RCC 7860 (cell line): ENCODE results near the gene KLHL29.

ENCODE experiments used
- DNase-seq: peaks from one replicate; pipeline ENCODE4 v3.0.0-alpha.2; 2015; ENCODE audit warnings: low spot score
- FAIRE-seq: peaks from 2 replicates; lab custom pipeline; 2012; peaks lifted over from hg19 to GRCh38; lab: Jason Lieb, UNC

The KLHL29 gene

DNA sequence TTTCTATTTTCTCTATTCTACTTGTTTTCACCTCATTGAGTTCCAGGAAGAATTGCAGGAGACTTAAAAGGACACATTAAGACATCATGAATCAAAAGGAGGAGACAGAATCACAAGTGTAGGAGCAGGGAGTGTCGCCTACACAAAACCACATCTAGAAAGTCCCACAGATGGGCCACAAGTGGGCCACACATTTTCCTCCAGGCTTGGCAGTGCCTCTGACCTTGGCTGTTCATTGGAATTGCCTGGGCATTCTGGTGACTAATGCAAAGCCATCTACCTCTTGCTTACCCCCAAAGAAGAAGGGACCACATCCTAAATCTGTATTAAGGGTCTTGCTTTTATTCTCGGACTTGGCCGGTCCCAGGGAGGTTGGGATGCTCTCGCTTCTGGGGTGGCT lies 103.6 kb downstream of the KLHL29 start:
- DNase-seq (no peak), FAIRE-seq (no peak)

DNA sequence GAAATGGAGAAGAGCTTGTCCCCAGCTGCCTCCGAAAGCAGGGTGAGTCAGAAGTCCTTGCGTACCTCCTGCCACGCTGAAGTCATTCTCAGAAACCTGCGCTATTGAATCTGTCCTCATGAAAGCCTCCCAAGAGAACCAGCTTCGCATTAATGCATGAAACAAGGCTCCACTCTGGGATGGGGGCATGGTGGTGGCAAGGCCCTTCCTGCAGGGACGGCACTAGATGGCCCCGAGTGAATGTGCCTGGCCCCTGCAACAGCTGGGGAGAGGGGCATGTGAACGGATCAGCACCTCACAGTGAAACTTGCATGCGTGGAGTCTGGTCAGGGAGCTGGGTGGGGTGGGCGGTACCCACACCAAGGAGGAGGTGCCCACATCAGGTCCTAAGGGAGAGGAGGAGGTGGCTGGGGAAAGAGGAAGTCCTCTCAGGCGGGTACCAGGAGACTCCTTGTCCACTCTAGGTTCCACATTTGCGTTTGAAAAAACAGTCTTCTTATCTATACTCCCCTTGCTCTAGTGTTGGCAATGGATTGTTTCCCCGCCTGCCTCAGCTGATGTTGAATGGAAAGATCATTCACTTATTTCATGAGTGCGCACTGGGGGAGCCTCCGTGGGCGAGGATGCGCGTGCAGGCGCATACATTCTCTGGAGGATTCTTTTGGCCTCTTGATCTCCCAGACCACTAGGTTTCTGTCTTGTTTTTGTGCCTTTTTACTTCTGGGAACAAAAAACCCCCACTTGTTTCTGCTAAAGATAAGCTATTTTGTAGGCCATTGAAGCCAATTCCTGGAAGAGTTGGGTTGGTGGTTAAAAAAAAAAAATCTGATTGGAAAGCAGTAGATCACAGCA lies 104.7 kb downstream of the KLHL29 start:
- DNase-seq (no peak), FAIRE-seq (no peak)

DNA sequence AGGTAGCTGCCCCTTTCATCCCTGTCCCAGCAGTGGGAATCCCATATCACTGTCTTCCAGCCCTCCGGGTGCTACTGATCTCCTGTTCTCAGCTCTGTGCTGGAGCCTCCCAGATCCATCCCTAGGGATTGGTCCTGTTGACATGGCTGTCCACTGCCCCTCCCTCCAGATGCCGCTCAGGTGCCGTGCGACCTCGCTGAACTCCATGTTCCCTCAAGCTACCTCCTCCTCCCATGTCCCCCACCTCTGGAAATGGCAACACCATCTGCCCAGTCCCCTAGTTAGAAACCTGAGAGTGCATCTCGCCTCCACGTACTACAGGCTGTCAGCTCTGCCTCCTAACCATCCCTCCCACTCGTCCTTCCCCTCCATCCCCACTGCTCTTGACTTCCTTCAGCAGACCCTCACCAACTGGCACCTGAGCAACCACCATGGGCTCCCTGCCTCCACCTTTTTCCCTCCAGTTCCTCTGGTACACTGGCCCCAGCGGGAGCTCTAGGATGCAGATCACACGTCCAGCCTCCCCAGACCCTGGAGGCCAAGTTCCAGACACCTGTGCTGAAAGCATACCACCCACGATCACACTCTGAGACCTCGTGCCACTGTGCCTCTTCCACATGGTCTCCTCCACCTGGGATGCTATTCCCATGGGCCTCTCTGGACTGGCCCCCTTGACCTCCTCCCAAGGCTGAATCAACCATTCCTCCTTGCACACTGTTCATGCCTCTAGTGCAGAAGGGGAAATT lies 106.8 kb downstream of the KLHL29 start:
- DNase-seq (no peak), FAIRE-seq (no peak)

DNA sequence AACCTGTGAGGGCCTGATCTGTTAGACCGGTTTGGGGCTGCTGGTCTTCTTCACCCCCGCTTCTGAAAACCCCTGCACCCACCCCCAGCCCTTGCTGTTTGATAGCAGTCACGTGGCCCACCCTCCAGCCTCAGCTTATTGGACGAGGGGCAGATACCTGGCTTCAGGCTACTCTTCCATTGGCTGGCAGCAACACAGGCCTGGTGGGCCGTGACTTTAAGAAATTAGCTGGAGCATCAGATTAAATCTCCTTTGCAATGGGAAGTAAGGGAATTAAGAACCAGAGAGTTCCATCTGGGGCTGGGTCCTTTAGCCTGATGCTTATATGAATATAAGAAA lies 107.3 kb downstream of the KLHL29 start:
- FAIRE-seq, result no peak
- DNase-seq, result no peak

DNA sequence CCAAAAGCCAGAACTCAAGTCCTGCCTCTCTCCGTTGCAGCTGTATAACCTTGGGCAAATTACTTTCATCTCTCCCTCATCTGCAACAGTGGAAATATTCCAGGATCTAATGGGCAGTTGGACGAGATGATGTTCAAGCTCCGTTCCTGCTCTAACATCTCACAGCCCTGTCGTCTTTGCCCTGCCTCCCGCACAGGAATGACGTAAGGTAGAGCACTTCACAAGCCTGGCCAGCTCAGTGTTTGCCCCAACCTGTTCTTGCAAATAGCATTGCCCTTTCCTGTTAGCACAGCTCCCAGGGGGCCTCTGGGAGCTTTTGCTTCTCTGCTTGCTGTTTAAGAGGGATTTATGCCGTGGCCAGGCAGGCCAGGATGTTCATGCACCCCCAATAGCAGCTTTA lies 107.9 kb downstream of the KLHL29 start:
- DNase-seq, result no peak
- no peak for FAIRE-seq

DNA sequence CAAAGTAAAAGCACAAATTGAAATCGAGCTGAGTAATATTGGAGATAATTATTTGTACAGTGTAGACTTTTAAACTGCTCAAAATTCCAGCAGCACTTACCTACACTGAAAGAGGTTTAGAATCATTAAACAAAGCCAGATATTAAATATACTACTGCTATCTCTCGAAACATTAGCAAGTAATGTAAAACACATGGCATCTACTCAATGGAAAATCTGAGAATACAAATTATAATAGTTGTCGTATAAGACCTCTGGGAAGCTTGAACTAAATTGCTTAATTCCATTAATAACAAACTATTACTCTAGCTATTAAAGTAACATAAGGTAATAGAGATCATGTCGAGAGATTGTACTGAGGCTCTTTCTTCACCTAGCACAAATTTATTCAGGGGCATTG lies 108.9 kb downstream of the KLHL29 start:
- no peak for DNase-seq
- FAIRE-seq, result no peak

DNA sequence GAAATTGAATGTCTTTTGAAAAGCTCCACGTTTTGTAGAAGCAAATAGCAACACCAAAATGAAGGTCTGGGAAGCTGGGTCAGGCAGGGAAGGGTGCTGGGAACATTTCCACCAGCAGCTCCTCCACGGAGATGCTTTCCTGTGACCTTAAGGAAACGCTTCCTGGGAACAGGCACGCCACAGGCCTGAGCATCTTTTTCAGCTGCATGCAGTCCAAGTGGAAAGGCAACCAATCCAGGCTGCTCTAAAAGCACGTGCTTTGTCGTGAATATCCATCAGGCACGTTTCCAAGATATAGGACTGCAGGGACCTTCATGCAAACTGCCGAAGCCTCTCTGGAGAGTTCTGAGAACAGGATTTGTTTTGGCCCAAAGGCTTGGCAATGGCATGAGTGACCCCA lies 109.3 kb downstream of the KLHL29 start:
- no peak for FAIRE-seq
- DNase-seq, result no peak

DNA sequence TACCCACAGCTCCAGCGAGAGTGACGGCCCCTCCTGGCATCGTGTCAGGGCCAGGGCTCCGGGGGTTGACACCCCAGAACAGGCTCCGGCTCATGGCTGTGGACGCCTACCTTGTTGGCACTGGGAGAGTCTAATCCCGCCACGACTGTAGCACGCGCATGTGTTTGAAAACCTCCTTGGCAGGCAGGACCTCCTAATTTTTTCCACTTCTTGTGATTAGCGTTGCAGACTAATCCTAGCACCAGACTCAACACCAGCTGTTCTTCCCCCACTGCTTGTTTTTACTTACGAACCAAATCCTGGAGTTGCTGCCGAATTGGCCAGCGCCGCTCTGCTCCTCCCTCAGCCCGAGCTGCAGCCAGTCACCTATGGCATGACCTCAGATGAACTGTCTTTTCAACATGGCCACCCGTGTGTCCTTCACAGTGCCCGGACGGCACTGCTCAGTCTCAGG lies 110.7 kb downstream of the KLHL29 start:
- DNase-seq (no peak), FAIRE-seq (no peak)

DNA sequence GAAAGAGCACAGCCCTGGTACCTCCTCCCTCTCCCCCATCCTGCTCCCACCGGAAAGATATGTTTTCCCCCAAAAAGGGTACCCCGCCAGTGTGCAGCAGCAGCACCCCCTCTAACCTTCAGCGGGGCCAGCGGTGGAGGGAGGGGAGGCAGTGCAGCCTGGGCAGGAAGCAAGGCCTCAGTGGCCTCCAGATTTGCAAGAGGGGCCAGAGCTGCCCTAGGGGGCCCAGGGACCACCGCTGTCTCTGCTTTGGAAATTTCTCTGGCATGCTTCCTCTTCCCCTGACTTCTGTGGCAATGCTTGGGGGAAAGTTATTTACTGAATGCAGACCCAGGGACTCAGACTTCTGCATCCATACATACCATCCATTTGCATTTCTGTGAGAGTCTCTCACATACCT lies 111.5 kb downstream of the KLHL29 start:
- FAIRE-seq, result no peak
- no peak for DNase-seq

DNA sequence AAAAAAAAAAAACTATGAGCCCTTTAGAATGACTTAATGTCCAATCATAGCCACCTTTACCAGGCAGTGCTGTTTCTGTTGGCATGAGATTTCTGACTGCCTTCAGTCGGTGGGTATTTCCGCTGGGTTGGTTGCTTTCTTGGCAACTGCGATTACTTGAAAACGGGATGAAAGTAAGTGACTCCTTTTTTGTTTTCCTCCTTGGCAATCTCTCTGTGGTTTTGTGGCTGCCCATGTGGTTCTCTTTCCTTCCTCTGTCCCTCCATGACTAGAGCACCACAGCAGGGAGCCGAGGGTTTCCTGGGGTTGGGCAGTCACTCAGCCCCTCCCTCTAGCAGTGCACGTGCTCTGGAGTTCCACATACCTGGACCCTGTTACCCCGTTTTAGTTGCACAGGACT lies 112.1 kb downstream of the KLHL29 start:
- FAIRE-seq (peak; percentile 94), DNase-seq (peak; percentile 87)

DNA sequence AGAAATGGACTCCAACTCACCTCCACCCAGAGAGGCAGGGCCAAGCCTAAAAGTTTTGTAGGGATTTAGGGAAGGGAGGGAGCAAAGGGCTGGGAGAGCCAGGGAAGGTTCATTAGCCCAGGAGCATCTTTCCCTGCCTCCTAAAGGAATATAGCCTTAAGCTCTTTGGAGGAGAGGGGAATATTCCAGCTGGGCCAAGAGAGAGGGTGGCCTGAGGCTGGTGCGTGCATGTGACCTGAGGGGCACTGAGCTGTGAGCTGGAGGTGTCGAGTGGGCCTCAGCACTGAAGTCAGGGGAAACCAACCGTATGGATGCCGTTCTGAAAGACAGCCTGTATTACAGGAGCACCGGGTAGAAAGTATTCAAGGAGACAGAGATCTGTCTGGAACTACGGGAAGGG lies 112.6 kb downstream of the KLHL29 start:
- no peak for DNase-seq
- no peak for FAIRE-seq

DNA sequence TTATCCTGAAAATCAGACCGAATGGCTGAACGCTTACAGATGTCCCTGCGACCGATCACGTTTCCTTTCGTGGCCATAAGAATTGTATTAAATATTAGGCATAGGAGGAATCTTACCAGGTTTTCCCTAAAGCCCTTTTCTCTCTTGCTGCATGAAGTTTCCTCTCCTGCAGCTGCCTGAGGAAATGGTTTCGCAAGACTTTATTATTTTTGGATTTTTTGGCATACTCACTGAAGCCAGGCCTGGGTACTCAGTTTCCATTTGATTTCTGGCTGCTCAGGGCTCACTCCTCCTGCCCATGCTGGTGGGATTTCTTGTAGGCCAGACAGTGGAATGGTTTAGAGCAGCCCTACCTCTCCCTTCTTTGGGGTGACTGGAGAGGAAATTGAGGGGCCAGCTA lies 114.0 kb downstream of the KLHL29 start:
- DNase-seq, result no peak
- FAIRE-seq, result no peak

DNA sequence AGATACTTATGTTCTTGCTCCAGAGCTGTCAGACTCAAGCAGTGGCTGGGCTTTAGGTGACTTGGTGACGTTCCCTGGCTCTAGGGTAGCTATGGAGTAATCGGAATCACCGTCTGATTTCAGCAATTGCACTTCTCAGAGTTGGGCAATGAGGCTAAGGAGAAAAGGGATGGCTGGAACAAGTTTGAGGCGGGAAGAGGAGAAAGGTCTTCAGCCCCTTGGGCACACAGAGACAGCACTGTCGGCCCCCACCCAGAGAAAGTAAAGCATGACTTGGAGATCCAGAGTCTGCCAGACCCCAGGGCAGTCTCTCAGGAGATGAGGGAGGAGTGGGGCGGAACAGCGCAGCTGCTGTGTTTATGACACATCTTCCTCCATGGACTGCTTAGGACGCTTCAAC lies 114.5 kb downstream of the KLHL29 start:
- FAIRE-seq, result no peak
- DNase-seq, result no peak

DNA sequence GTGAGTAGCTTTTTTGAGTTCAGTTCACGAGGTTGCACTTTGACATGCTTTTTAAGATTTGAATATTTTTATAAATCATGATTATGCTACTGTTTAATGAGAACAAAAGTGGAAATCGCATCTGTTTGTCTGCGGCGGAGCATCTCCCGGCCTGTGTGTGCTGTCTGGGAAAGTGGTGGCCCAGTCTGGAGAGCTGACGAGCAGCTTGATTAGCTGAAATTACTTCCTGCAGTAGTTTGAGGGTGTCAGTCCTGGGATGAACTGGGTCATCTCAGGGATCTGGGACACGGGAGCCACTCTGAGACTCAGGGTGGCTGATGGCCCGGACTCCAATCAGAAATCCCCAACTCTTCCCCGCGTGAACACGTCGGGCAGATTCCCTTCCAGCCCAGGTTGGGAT lies 115.9 kb downstream of the KLHL29 start:
- DNase-seq (no peak), FAIRE-seq (no peak)

DNA sequence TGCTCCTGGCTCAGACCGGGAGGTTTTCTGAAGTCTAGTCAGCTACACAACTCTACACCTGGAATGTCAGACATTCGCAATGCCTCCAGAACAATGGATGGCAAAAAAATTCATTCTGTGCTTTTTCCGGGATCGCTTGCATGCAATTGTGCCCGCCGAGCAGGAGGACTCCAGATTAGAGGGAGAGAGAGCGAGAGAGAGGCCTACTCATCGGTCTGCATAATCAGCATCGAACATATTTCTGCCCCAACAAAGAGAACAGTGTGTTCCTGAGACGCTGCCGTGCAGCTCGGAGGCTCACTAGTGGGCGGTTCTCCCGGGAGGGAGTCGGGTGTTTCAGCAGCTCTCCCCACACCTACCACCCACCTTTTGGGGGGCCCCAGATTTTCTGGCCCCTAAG lies 117.1 kb downstream of the KLHL29 start:
- no peak for FAIRE-seq
- no peak for DNase-seq

DNA sequence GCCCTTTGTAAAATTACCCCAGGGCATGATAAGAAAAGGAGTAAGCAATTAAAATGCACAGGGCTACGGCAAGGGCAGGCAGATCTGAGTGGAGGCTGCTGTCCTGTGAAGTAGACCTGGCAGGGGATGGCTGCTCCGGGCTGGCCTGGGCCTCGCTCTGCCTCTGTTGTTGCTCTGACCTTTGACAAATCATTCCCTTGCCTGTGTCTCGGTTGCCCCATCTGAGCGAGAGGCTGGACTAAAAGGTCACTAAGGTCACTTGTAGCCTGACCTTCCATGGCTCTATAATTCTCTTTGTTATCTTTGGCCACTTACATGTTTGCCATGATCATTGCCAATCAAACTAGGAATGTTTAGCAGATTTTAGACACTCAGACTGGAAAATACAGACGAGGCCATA lies 118.1 kb downstream of the KLHL29 start:
- no peak for FAIRE-seq

DNA sequence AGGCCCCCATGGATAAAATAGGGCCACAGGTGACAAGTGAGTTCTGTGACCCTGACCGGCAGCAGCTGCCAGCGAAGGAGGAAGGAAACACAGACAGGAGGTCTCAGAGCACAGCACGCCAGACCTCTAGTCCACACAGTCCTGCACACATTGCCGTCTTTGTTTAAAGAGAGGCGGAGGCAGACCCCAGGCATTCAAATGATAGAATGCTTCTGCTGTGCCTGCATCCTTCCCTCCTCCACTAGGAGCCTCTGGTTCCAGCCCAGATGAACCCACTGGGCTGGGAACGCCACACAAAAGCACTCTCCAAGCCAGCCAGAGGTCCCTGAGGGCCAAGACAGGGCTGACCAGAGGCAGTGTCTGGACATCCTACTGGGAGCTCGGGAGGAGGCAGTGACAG lies 118.7 kb downstream of the KLHL29 start:
- DNase-seq (no peak), FAIRE-seq (no peak)

More for the DNA sequence above, 118.1 kb downstream of the KLHL29 start:
- DNase-seq, result no peak

DNA sequence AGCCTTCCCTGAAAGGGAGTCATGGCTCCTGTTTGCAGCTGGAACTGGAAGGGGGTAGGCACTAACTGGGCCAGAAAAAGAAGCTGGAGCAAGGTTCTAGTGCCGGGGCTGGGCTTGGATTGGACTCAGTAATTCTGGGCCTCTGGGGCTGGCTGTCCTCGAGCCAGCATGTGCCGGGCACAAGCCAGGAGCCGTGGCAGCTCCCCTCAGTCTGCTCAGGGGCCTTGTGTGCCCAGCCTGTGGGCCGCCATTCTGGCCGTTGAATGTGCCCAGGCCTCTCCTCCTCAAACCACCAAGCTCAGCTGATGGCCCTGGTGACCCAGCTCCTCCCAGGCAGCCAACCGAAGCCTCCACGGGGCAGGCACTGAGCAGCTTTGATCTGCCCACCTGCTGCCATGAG lies 119.6 kb downstream of the KLHL29 start:
- FAIRE-seq (no peak), DNase-seq (no peak)

DNA sequence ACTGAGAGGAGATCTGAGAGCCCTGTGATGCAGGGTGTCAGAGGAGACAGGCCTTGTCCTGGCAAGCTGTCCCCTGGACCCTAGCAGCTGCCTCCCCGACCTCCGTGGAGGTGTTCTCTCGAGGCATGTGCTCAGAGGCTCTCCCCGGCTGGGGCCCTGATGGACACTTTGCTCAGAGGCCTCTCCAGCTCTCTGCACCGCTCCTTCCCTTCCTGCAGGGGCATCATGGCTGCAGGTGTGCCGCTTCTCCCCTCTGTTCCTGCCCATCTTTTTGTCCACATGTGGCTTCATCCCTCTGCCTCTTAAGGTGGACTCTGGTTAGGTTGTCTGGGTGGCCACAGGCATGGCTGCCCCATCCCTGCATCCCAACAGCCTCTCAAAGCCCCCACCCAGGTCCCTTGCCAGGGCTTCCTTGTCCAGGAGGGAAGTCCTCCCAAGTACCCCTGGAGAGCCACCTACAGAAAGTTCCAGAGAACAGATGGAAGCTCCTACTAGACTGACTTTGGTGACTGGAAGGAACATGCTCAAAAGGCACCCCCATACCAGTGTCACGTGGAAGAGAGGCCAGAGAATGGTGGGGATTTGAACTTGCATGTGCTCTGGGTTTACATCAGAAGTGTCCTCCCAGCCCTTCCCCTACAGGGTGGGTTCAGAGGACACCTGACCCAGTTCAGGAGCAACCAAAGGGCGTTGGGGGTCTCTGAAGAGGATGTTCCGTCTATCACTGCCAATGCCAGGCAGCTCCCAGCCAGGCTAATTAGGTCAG lies 120.4 kb downstream of the KLHL29 start:
- no peak for FAIRE-seq
- no peak for DNase-seq

DNA sequence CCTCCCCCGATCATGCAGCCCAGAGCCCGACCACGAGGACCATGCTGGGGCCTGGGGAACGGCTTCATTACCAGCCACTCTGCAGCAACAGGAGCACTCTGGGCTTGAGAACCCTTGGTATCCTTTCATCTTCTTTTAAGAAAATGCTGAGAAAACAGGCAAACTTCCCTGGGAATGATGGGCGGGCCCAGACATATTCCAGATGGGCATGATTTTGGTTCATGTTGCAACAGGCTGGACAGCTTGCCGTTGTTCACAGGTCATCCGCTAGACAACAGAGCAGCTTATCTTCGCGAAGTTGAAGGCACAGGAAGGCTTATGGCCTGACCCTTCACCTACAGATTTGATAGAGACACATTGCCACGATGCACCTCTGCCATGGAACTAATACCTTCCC lies 121.0 kb downstream of the KLHL29 start:
- DNase-seq (no peak), FAIRE-seq (no peak)

DNA sequence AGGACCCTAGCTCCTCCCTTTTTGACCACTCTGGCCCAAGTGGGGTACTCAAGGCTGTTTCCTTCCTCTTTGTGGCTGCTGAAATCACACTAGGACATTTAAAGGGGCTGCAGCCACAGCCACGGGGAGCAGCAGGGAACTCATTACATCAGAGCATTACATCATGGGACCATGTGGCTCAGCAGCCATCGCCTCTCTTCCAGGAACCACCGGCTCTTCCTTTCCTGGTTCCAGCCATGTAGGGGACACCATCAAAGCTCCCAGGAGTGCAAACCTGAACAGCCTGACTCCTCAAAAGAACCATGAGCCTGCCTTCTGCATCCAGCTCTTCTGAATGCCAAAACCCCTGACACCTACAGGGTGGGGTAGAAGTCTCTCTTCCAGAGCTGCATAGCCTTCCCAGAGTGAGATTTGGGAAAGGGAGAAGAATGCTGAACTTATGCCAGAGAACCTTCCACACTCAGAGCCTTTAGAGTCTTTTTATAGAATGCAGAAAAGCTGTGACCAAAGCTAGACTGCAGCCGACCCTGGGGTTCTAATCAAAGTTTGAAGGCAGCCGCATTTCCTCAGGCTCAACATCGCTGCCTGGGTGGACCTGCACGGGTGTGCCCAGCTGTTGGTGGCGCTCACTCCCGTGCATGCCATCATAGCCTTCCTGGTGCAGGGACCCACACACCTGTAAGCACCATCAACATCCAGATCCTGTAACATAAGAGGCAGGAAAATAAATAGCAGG lies 121.7 kb downstream of the KLHL29 start:
- DNase-seq (no peak), FAIRE-seq (no peak)
